BLaER1 treated with 17β-estradiol and CSF1 and Interleukin-3, amounts not matched to agents 10 nM and 100 nM (cell line): ENCODE data around the gene CA7.

Source experiments
- H3K27ac ChIP-seq, 11 experiments: shearing (Covaris generic); formaldehyde crosslinking; 2 replicates each; pipeline ENCODE4 v1.8.1; 2022
- H3K27me3 ChIP-seq, 11 experiments: shearing (Covaris generic); formaldehyde crosslinking; 2 replicates each; pipeline ENCODE4 v1.8.1; 2022
- H3K36me3 ChIP-seq, 11 experiments: shearing (Covaris generic); formaldehyde crosslinking; 2 replicates each; pipeline ENCODE4 v1.8.1; 2022
- H3K4me1 ChIP-seq, 10 experiments: shearing (Covaris generic); formaldehyde crosslinking; 2 replicates each; pipeline ENCODE4 v1.8.1; 2022
- H3K4me2 ChIP-seq, 11 experiments: shearing (Covaris generic); formaldehyde crosslinking; 2 replicates each; pipeline ENCODE4 v1.8.1; 2022
- H3K4me3 ChIP-seq, 10 experiments: shearing (Covaris generic); formaldehyde crosslinking; 2 replicates each; pipeline ENCODE4 v1.8.1; 2022
- H3K9ac ChIP-seq, 11 experiments: shearing (Covaris generic); formaldehyde crosslinking; 2 replicates each; pipeline ENCODE4 v1.8.1; 2022
- H3K9me3 ChIP-seq, 11 experiments: shearing (Covaris generic); formaldehyde crosslinking; replicated peaks in 1 of 11; 2 replicates each; pipeline ENCODE4 v1.8.1; 2022
- H4K20me1 ChIP-seq, 11 experiments: shearing (Covaris generic); formaldehyde crosslinking; 2 replicates each; pipeline ENCODE4 v1.8.1; 2022
- Cebpa-rat ChIP-seq, 11 experiments: shearing (Covaris generic); IDR thresholded peaks; 2 replicates each; pipeline ENCODE4 v1.8.1; 2022

The CA7 gene

DNA sequence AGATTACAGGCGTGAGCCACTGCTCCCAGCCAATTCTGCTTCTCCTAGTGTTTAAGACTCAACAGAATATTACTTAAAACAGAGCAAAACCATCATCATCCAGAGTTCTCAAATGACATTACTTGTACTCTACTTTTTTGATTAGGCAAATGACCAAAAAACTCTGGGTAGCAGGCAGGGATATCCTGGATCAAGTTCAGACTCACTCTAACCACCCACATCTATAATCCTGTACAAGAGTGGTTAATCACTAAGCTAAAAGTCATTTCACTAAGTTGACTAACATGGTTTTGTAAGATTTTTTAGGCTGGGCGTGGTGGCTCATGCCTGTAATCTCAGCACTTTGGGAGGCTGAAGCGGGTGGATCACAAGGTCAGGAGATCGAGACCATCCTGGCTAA is 20.2 kb upstream of the CA7 start:
- H3K36me3 ChIP-seq = peaks cover 70 to 99% (median 96%) of the 10 kb centered on the region in 11 experiments

DNA sequence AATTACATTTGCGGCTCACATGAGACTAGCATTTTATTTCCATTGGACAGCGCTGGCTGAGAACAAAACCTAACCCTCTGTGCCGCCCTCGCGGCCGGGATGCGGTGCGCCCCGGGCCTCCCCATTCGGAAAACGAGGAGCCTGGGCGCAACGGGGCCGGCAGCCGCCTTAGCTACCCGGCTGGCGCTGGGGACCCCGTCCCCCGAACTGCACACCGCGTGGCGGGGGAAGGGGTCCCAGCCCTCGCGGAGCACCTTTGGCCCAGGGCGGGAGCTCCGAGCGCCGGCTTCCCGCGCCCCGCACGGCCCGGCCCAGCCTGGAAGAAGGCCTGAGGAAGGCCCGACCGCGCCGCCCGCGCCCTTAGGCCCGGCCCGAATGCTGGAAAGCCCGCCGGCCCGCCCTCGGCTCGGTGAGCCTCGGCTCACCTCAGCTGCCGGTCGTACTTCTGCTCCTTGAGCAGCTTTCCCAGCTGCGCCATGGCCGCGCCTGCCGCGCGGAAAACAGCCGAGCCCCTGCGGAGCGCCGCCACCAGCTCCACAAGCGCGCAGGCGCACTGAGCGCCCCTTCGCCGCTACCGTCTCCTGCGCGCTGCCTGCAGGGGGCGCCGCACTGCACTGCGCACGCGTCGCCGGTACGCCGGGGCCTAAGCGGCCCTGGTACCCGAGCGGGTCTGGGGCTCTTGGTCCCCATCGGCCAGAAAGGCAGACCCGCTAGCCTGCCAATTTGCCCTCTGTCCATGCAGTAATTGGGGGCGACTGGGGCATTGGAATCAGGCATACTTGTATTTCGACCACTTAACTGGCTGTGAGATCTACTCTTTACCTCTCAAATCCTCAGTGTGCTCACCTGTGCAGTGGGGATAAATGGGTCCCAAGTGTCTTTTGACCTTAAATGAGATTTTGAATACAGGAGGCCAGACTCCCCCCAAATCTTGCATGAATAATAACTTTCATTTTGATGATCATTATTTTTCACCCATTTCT is 13.5 kb upstream of the CA7 start, which contains the start of gene NAE1:
Gene NAE1 (minus strand): TSS at position 555 of the 983 bp plus-strand sequence. CDS start 77 bp downstream, at position 478.
- Histone ChIP-seq H3K36me3 (peaks cover 21 to 32% (median 29%) of the 10 kb centered on the region in 11 experiments), H3K4me1 (peaks cover 19 to 39% (median 30%) of the 10 kb centered on the region in 10 experiments), H3K9ac (peak within 1 kb of the TSS; percentile 91 to 99 (median 96)), H3K27ac (peak within 1 kb of the TSS; percentile 85 to 99 (median 96)), H4K20me1 (peaks cover 0 to 43% (median 36%) of the 10 kb centered on the region in 11 experiments; a peak in 19 of 22 replicates), H3K27me3 (no peaks in the 10 kb centered on the region), H3K4me3 (peak within 1 kb of the TSS; percentile 79 to 96 (median 86)), H3K9me3 (no peaks in the 10 kb centered on the region), H3K4me2 (peak within 1 kb of the TSS; percentile 85 to 99 (median 95))
- TF ChIP-seq Cebpa-rat (IDR thresholded peaks at IDR 0.05) = no peak

More for the DNA sequence above, 20.2 kb upstream of the CA7 start:
- Histone ChIP-seq H3K4me1 (peaks cover 8 to 28% (median 20%) of the 10 kb centered on the region in 10 experiments; a peak in 19 of 20 replicates), H3K4me3 (no peak overlapping the region), H4K20me1 (peaks cover 0 to 67% (median 57%) of the 10 kb centered on the region in 11 experiments; a peak in 19 of 22 replicates), H3K27me3 (no peaks in the 10 kb centered on the region), H3K4me2 (no peak overlapping the region), H3K9ac (no peak overlapping the region), H3K27ac (no peak overlapping the region), H3K9me3 (no peaks in the 10 kb centered on the region)
- no peak for TF ChIP-seq Cebpa-rat (IDR thresholded peaks at IDR 0.05)

DNA sequence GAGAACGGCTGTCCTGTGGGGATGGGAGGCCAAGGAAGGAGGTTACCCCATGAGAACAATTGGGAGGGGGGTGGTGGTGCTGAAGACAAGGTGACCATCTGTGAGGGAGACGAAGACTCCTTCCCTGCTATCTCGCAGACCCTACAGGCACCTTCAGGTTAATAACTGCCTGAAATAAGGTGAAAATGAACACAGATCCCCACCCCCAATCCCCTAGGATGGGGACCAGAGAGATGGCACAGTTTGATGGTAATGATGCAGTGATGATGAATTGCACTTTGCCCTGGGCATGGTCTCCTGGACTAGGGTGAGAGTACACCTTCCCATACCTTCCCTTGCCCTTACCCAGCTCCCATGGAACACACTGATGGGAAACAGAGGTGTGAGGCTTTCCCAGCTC is 12.0 kb upstream of the CA7 start:
- Histone ChIP-seq H3K4me3 (no peak overlapping the region), H3K4me2 (no peak overlapping the region), H3K36me3 (peaks cover 7 to 17% (median 15%) of the 10 kb centered on the region in 11 experiments; a peak in 17 of 22 replicates), H3K9me3 (no peaks in the 10 kb centered on the region), H4K20me1 (peaks cover 0 to 28% (median 21%) of the 10 kb centered on the region in 11 experiments; a peak in 18 of 22 replicates), H3K27me3 (no peaks in the 10 kb centered on the region), H3K4me1 (peaks cover 19 to 35% (median 27%) of the 10 kb centered on the region in 10 experiments), H3K27ac (no peak overlapping the region), H3K9ac (no peak overlapping the region)
- no peak for TF ChIP-seq Cebpa-rat (IDR thresholded peaks at IDR 0.05)

DNA sequence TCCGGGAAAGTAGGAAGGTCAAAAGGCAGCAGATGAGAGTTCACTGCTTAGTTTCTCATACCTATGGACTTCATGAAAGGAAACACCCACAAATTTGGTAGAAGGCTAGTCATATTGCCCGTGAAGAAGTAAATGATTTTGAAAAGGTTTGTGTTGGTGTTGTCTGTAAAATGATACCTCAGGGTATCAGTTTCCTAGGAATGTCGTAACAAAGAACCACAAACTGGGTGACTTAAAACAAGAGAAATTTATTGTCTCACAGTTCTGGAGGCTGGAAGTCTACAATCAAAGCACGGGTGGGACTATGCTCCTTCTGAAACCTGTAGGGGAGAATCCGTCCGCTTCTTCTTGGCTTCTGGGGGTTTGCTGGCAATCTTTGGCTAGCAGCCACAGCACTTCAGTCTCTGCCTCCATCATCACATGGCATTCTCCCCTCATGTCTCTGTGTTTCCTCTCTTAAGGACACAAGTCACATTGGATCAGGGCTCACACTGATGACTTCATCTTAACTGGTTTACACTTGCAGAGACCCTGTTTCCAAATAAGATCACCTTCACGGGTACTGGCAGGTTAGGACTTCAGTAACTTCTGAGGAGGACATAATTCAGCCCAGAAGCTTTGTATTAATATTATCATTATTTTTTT is 11.4 kb upstream of the CA7 start:
- no peak overlapping the region for H3K4me2 ChIP-seq
- peaks cover 0 to 3% (median 0%) of the 10 kb centered on the region in 11 experiments; a peak in 7 of 22 replicates for H3K9me3 ChIP-seq
- H3K36me3 ChIP-seq = peaks cover 2 to 11% (median 9%) of the 10 kb centered on the region in 11 experiments; a peak in 16 of 22 replicates
- H3K9ac ChIP-seq = no peak overlapping the region
- no peaks in the 10 kb centered on the region for H3K27me3 ChIP-seq
- H3K27ac ChIP-seq = no peak overlapping the region
- H3K4me3 ChIP-seq = no peak overlapping the region
- no peak for TF ChIP-seq Cebpa-rat (IDR thresholded peaks at IDR 0.05)
- peaks cover 0 to 22% (median 16%) of the 10 kb centered on the region in 11 experiments; a peak in 17 of 22 replicates for H4K20me1 ChIP-seq
- peaks cover 19 to 29% (median 22%) of the 10 kb centered on the region in 10 experiments for H3K4me1 ChIP-seq

DNA sequence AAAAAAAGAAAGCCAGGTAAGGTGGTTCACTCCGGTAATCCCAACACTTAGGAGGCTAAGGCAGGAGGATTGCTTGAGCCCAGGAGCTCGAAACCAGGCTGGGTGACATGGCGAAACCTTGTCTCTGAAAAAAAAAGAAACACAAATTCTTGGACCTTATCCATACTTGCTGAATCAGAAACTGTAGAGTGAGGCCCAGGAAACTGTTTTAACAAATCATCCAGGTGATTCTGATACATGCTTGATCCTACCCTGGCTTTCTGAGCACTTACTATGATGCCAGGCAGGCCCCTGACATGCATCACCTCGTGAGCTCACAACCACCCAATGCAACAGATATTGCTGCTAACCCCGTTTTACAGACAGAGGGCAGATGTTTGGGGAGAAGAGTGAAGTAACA is 9.5 kb upstream of the CA7 start:
- H3K9ac ChIP-seq = no peak overlapping the region
- H4K20me1 ChIP-seq = peaks cover 0 to 3% (median 0%) of the 10 kb centered on the region in 11 experiments; a peak in 6 of 22 replicates
- peaks cover 0 to 13% (median 6%) of the 10 kb centered on the region in 11 experiments; a peak in 13 of 22 replicates for H3K9me3 ChIP-seq
- H3K4me3 ChIP-seq = no peak overlapping the region
- TF ChIP-seq Cebpa-rat (IDR thresholded peaks at IDR 0.05) = no peak
- no peaks in the 10 kb centered on the region for H3K36me3 ChIP-seq
- H3K27ac ChIP-seq = no peak overlapping the region
- H3K27me3 ChIP-seq = no peaks in the 10 kb centered on the region
- peaks cover 3 to 10% (median 4%) of the 10 kb centered on the region in 10 experiments for H3K4me1 ChIP-seq
- H3K4me2 ChIP-seq = no peak overlapping the region

DNA sequence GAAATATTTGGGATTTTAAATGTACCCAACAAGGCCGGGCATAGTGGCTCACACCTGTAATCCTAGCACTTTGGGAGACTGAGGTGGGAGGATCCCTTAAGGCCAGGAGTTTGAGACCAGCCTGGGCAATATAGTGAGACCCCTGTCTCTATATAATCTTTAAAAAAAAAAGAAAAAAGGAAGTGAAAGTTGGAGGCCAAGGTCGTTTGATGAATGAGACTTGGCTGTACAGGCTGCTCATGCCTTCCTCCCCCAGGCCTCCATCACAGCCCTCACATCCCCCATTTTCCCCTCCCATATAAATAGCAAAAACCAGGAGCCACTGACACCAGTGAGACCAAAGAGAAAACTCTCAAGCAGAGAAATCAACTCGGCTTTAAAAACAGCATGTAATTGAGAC is 3.3 kb upstream of the CA7 start:
- peaks cover 29 to 37% (median 34%) of the 10 kb centered on the region in 11 experiments for H3K27me3 ChIP-seq
- no peak overlapping the region for H3K9ac ChIP-seq
- H3K36me3 ChIP-seq = no peaks in the 10 kb centered on the region
- H3K9me3 ChIP-seq = peaks cover 0 to 13% (median 6%) of the 10 kb centered on the region in 11 experiments; a peak in 13 of 22 replicates
- H3K4me3 ChIP-seq = no peak overlapping the region
- H3K27ac ChIP-seq = no peak overlapping the region
- H3K4me2 ChIP-seq = peak overlapping the region in 5 of 11 experiments; percentile 14 to 47 (median 18); a peak in 5 of 22 replicates
- peaks cover 6 to 29% (median 22%) of the 10 kb centered on the region in 10 experiments; a peak in 18 of 20 replicates for H3K4me1 ChIP-seq
- TF ChIP-seq Cebpa-rat (IDR thresholded peaks at IDR 0.05) = no peak
- H4K20me1 ChIP-seq = peaks cover 0 to 7% (median 0%) of the 10 kb centered on the region in 11 experiments; a peak in 3 of 22 replicates

DNA sequence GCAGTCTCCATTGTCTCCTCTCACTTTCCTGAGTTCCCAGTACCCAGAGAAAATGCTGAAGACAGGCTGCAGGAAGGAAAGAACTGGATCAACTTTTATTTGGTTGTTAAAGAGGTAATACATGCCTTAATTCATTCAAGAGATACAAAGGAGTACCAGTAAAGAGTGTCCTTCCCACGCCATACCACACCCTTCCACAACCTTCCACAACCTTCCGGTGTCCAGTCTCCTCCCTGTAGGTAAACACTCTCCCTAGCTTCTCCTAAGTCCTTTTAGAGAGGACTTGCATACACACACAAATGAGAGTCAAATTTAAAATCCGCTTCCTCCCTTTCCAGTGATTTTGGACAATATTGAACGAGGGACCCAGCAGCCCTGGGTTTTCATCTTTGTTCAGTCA is 2.8 kb upstream of the CA7 start:
- Histone ChIP-seq H3K4me1 (peaks cover 6 to 34% (median 27%) of the 10 kb centered on the region in 10 experiments; a peak in 18 of 20 replicates), H3K27ac (no peak overlapping the region), H3K9me3 (peaks cover 0 to 13% (median 6%) of the 10 kb centered on the region in 11 experiments; a peak in 13 of 22 replicates), H4K20me1 (peaks cover 0 to 7% (median 0%) of the 10 kb centered on the region in 11 experiments; a peak in 3 of 22 replicates), H3K4me3 (no peak overlapping the region), H3K4me2 (peak overlapping the region in 5 of 11 experiments; percentile 14 to 47 (median 18); a peak in 5 of 22 replicates), H3K27me3 (peaks cover 34 to 42% (median 38%) of the 10 kb centered on the region in 11 experiments), H3K9ac (no peak overlapping the region), H3K36me3 (no peaks in the 10 kb centered on the region)
- TF ChIP-seq Cebpa-rat (IDR thresholded peaks at IDR 0.05) = no peak

DNA sequence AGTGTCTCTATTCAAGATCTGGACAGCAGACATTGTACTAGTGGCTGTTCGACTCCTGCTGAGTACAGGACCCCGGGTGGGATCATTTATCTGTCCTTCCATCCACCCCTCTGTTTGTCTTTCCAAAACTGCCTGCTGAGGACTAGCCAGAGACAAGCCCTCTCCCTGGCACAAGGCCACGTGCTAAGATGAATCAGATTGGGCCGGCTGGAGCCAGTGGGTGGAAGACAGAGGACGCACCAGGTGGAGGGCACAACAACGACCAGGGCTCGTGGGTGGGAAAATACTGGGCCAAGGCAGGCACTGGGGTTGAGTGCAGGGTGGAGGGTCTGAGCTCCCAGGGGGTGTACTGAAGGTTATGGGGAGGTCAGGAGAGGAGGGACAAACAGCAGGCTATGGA is 1.4 kb upstream of the CA7 start:
- Histone ChIP-seq H3K9me3 (peaks cover 0 to 12% (median 5%) of the 10 kb centered on the region in 11 experiments; a peak in 13 of 22 replicates), H3K27ac (no peak overlapping the region), H3K4me1 (peaks cover 10 to 42% (median 39%) of the 10 kb centered on the region in 10 experiments)

More for the DNA sequence above, 1.4 kb upstream of the CA7 start:
- peaks cover 35 to 49% (median 43%) of the 10 kb centered on the region in 11 experiments for H3K27me3 ChIP-seq
- TF ChIP-seq Cebpa-rat (IDR thresholded peaks at IDR 0.05) = no peak
- peaks cover 0 to 7% (median 0%) of the 10 kb centered on the region in 11 experiments; a peak in 3 of 22 replicates for H4K20me1 ChIP-seq
- no peak overlapping the region for H3K9ac ChIP-seq
- H3K4me3 ChIP-seq = no peak overlapping the region
- no peaks in the 10 kb centered on the region for H3K36me3 ChIP-seq
- no peak overlapping the region for H3K4me2 ChIP-seq
